WTC11 (cell line): ENCODE data around the gene NAT16. TPM values are rescaled to one million over a fixed set of nuclear protein-coding genes. Genes with fewer than 3 reads are reported as not detected.
A peak's percentile ranks its signal among the peaks of the same experiment; 100 is the strongest.

Source experiments
- AFF4 ChIP-seq: sonication (generic); formaldehyde crosslinking; IDR thresholded peaks from 2 replicates; pipeline ENCODE4 v1.8.1; 2023; ENCODE audit warnings: mild to moderate bottlenecking, missing genetic modification reagents, borderline replicate concordance
- CREM ChIP-seq: sonication (generic); formaldehyde crosslinking; IDR thresholded peaks from 2 replicates; pipeline ENCODE4 v1.8.1; 2022; ENCODE audit warnings: mild to moderate bottlenecking, missing genetic modification reagents, moderate library complexity
- ELF4 ChIP-seq: sonication (generic); formaldehyde crosslinking; IDR thresholded peaks from 2 replicates; pipeline ENCODE4 v1.8.1; 2022; ENCODE audit warnings: low read depth, mild to moderate bottlenecking, moderate library complexity, missing genetic modification reagents
- ETV6 ChIP-seq: sonication (generic); formaldehyde crosslinking; IDR thresholded peaks from 2 replicates; pipeline ENCODE4 v1.8.1; 2022; ENCODE audit warnings: mild to moderate bottlenecking, missing genetic modification reagents
- JUN ChIP-seq: sonication (generic); formaldehyde crosslinking; IDR thresholded peaks from 2 replicates; pipeline ENCODE4 v1.8.0; 2023; ENCODE audit warnings: mild to moderate bottlenecking, missing genetic modification reagents
- KAT7 ChIP-seq: sonication (generic); formaldehyde crosslinking; IDR thresholded peaks from 2 replicates; pipeline ENCODE4 v1.8.1; 2023; ENCODE audit warnings: missing genetic modification reagents, mild to moderate bottlenecking, borderline replicate concordance
- MLX ChIP-seq: sonication (generic); formaldehyde crosslinking; IDR thresholded peaks from 2 replicates; pipeline ENCODE4 v1.8.1; 2023; ENCODE audit warnings: mild to moderate bottlenecking, missing genetic modification reagents, moderate library complexity
- MYBL2 ChIP-seq: sonication (generic); formaldehyde crosslinking; IDR thresholded peaks from 2 replicates; pipeline ENCODE4 v1.8.1; 2023; ENCODE audit warnings: mild to moderate bottlenecking, moderate library complexity, missing genetic modification reagents
- NFE2L1 ChIP-seq: sonication (generic); formaldehyde crosslinking; IDR thresholded peaks from 2 replicates; pipeline ENCODE4 v1.8.1; 2023; ENCODE audit warnings: missing genetic modification reagents
- SP1 ChIP-seq: sonication (generic); formaldehyde crosslinking; conservative IDR thresholded peaks from 2 replicates; pipeline ENCODE4 v1.8.1; 2022; ENCODE audit warnings: missing genetic modification reagents
- TCF7 ChIP-seq: sonication (generic); formaldehyde crosslinking; IDR thresholded peaks from 2 replicates; pipeline ENCODE4 v1.8.0; 2022; ENCODE audit warnings: mild to moderate bottlenecking, low read depth, missing genetic modification reagents, moderate library complexity
- TEAD4 ChIP-seq: sonication (generic); formaldehyde crosslinking; IDR thresholded peaks from 2 replicates; pipeline ENCODE4 v1.8.0; 2022; ENCODE audit warnings: mild to moderate bottlenecking, missing genetic modification reagents
- ZBTB43 ChIP-seq: sonication (generic); formaldehyde crosslinking; IDR thresholded peaks from 2 replicates; pipeline ENCODE4 v1.8.1; 2023; ENCODE audit warnings: mild to moderate bottlenecking, missing genetic modification reagents
- ZNF512 ChIP-seq: sonication (generic); formaldehyde crosslinking; IDR thresholded peaks from 2 replicates; pipeline ENCODE4 v1.8.1; 2022; ENCODE audit warnings: missing genetic modification reagents, borderline replicate concordance
- total RNA-seq: library from RNA; stranded (reverse); gene quantifications from 3 replicates; pipeline ENCODE4 v1.2.3, GENCODE V29; 2021
- TF ChIP-seq, protein P1 (sequence below): fragments of 250-450 bp; sonication (Bioruptor Pico); IDR thresholded peaks from 2 replicates; pipeline ENCODE4 v2.1.2; 2022; ENCODE audit warnings: mild to moderate bottlenecking, moderate library complexity
- TF ChIP-seq, protein P2 (sequence below): fragments of 250-450 bp; sonication (Bioruptor Pico); IDR thresholded peaks from 2 replicates; pipeline ENCODE4 v1.9.0; 2021; ENCODE audit warnings: mild to moderate bottlenecking, borderline replicate concordance
- TF ChIP-seq, protein P3 (sequence below): sonication (generic); formaldehyde crosslinking; IDR thresholded peaks from 2 replicates; pipeline ENCODE4 v1.8.0; 2023; ENCODE audit warnings: missing genetic modification reagents
- TF ChIP-seq, protein P4 (sequence below): sonication (generic); formaldehyde crosslinking; IDR thresholded peaks from 2 replicates; pipeline ENCODE4 v1.8.1; 2022; ENCODE audit warnings: low read depth, mild to moderate bottlenecking, moderate library complexity, missing genetic modification reagents, borderline replicate concordance
- TF ChIP-seq, protein P5 (sequence below): sonication (generic); formaldehyde crosslinking; IDR thresholded peaks from 2 replicates; pipeline ENCODE4 v1.8.1; 2023; ENCODE audit warnings: mild to moderate bottlenecking, moderate library complexity, missing genetic modification reagents
- TF ChIP-seq, protein P6 (sequence below): fragments of 250-450 bp; sonication (Bioruptor Pico); IDR thresholded peaks from 2 replicates; pipeline ENCODE4 v1.9.0; 2021; ENCODE audit warnings: mild to moderate bottlenecking

NAT16 gene
- total RNA-seq, 1 experiment from 2014 or later = 0.39 TPM

GRCh38 chr7:101164071-101164840, 15.8 kb downstream of the NAT16 start (continued):
- TF ChIP-seq, protein P1, sequence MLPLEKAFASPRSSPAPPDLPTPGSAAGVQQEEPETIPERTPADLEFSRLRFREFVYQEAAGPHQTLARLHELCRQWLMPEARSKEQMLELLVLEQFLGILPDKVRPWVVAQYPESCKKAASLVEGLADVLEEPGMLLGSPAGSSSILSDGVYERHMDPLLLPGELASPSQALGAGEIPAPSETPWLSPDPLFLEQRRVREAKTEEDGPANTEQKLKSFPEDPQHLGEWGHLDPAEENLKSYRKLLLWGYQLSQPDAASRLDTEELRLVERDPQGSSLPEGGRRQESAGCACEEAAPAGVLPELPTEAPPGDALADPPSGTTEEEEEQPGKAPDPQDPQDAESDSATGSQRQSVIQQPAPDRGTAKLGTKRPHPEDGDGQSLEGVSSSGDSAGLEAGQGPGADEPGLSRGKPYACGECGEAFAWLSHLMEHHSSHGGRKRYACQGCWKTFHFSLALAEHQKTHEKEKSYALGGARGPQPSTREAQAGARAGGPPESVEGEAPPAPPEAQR = no peak
- TF ChIP-seq, protein P2, sequence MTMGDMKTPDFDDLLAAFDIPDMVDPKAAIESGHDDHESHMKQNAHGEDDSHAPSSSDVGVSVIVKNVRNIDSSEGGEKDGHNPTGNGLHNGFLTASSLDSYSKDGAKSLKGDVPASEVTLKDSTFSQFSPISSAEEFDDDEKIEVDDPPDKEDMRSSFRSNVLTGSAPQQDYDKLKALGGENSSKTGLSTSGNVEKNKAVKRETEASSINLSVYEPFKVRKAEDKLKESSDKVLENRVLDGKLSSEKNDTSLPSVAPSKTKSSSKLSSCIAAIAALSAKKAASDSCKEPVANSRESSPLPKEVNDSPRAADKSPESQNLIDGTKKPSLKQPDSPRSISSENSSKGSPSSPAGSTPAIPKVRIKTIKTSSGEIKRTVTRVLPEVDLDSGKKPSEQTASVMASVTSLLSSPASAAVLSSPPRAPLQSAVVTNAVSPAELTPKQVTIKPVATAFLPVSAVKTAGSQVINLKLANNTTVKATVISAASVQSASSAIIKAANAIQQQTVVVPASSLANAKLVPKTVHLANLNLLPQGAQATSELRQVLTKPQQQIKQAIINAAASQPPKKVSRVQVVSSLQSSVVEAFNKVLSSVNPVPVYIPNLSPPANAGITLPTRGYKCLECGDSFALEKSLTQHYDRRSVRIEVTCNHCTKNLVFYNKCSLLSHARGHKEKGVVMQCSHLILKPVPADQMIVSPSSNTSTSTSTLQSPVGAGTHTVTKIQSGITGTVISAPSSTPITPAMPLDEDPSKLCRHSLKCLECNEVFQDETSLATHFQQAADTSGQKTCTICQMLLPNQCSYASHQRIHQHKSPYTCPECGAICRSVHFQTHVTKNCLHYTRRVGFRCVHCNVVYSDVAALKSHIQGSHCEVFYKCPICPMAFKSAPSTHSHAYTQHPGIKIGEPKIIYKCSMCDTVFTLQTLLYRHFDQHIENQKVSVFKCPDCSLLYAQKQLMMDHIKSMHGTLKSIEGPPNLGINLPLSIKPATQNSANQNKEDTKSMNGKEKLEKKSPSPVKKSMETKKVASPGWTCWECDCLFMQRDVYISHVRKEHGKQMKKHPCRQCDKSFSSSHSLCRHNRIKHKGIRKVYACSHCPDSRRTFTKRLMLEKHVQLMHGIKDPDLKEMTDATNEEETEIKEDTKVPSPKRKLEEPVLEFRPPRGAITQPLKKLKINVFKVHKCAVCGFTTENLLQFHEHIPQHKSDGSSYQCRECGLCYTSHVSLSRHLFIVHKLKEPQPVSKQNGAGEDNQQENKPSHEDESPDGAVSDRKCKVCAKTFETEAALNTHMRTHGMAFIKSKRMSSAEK = no peak
- TF ChIP-seq, protein P3, sequence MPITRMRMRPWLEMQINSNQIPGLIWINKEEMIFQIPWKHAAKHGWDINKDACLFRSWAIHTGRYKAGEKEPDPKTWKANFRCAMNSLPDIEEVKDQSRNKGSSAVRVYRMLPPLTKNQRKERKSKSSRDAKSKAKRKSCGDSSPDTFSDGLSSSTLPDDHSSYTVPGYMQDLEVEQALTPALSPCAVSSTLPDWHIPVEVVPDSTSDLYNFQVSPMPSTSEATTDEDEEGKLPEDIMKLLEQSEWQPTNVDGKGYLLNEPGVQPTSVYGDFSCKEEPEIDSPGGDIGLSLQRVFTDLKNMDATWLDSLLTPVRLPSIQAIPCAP (CRISPR knock-in tag) = peak; percentile 64; the same call in 1 of the 2 replicates
- TF ChIP-seq ELF4 (no peak), SP1 (no peak), NFE2L1 (CRISPR knock-in tag) (no peak), CREM (CRISPR knock-in tag) (no peak), ZBTB43 (no peak), TEAD4 (CRISPR knock-in tag) (0 out of 2 replicates have a peak, but pooled peaks have one; percentile 35), MLX (no peak), JUN (CRISPR knock-in tag) (peak; percentile 81; the same call in 1 of the 2 replicates), TCF7 (no peak), KAT7 (CRISPR knock-in tag) (no peak), ZNF512 (CRISPR knock-in tag) (no peak), AFF4 (no peak), ETV6 (CRISPR knock-in tag) (peak; percentile 67; the same call in 1 of the 2 replicates), MYBL2 (CRISPR knock-in tag) (no peak)
- TF ChIP-seq, protein P4, sequence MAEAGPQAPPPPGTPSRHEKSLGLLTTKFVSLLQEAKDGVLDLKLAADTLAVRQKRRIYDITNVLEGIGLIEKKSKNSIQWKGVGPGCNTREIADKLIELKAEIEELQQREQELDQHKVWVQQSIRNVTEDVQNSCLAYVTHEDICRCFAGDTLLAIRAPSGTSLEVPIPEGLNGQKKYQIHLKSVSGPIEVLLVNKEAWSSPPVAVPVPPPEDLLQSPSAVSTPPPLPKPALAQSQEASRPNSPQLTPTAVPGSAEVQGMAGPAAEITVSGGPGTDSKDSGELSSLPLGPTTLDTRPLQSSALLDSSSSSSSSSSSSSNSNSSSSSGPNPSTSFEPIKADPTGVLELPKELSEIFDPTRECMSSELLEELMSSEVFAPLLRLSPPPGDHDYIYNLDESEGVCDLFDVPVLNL (CRISPR knock-in tag) = no peak
- TF ChIP-seq, protein P5, sequence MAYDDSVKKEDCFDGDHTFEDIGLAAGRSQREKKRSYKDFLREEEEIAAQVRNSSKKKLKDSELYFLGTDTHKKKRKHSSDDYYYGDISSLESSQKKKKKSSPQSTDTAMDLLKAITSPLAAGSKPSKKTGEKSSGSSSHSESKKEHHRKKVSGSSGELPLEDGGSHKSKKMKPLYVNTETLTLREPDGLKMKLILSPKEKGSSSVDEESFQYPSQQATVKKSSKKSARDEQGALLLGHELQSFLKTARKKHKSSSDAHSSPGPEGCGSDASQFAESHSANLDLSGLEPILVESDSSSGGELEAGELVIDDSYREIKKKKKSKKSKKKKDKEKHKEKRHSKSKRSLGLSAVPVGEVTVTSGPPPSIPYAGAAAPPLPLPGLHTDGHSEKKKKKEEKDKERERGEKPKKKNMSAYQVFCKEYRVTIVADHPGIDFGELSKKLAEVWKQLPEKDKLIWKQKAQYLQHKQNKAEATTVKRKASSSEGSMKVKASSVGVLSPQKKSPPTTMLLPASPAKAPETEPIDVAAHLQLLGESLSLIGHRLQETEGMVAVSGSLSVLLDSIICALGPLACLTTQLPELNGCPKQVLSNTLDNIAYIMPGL (CRISPR knock-in tag) = no peak
- TF ChIP-seq, protein P6, sequence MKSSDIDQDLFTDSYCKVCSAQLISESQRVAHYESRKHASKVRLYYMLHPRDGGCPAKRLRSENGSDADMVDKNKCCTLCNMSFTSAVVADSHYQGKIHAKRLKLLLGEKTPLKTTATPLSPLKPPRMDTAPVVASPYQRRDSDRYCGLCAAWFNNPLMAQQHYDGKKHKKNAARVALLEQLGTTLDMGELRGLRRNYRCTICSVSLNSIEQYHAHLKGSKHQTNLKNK = no peak
